Urothelium cell line (cell line): Measurements from ENCODE around the gene UCHL5.
A peak's percentile ranks its signal among the peaks of the same experiment; 100 is the strongest.

Experiments used
- DNase-seq: peaks from one replicate; pipeline ENCODE4 v3.0.0; 2011; ENCODE audit warnings: low spot score, mixed read lengths
- FAIRE-seq: peaks from 2 replicates; lab custom pipeline; 2011; peaks lifted over from hg19 to GRCh38; lab: Jason Lieb, UNC

Gene UCHL5

GRCh38 chr1:193059282-193060114 is at the start of gene UCHL5, which contains the start of gene RO60:
UCHL5 (minus strand) TSS chr1:193059360; CDS start chr1:193059260, 100 bp downstream.
RO60 (plus strand) TSS chr1:193059612; CDS start chr1:193069055, 9,443 bp downstream.
- FAIRE-seq = no peak
- peak; percentile 75 for DNase-seq

DNA sequence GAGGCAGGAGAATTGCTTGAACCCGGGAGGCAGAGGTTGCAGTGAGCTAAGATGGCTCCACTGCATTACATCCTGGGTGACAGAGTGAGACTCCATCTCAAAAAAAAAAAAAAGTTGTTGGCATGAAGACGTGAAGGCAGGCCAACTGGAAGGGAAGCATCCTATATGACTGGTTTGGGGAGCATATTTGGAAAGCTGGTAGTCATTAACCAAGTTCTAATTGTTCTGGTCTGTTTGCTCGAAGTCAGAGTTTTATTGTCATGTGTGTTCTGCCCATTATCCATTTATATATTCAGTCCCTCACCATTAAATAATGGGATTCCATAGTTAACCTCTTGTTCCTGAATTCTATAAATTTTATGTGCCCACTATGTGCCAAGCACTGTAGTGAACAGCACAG is 49.3 kb upstream of the UCHL5 start:
- DNase-seq = no peak
- no peak for FAIRE-seq

- no peak for FAIRE-seq
- no peak for DNase-seq
These were observed 46.6 kb upstream of the UCHL5 start for GRCh38 chr1:193105821-193106177.

GRCh38 chr1:193104907-193105820 is 46.0 kb upstream of the UCHL5 start, which contains the start of gene GLRX2:
GLRX2 (minus strand) TSS chr1:193105414; CDS start chr1:193105382, 32 bp downstream.
- peak; percentile 69 for DNase-seq
- no peak for FAIRE-seq

- no peak for FAIRE-seq
These were observed 45.3 kb upstream of the UCHL5 start for GRCh38 chr1:193104502-193104906.

GRCh38 chr1:193103759-193104501 is 44.8 kb upstream of the UCHL5 start:
- FAIRE-seq (no peak), DNase-seq (no peak)

More at GRCh38 chr1:193104502-193104906, 45.3 kb upstream of the UCHL5 start:
- peak; percentile 4 for DNase-seq

DNA sequence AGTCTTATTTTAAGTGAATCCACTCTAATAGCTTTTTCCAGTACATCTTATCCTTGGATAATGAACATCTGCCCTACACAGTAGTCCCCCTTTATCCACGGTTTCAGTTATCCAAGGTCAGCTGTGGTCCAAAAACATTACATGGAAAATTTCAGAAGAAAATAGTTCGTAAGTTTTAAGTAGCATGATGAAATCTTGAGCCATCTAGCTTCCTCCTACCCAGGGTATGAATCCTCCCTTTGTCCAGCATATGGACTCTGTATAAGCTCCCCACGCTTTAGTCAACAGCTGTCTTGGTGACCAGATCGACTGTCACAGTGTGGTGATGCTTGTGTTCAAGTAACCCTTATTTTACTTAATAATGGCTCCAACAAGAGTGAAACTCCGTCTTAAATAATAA is 43.5 kb upstream of the UCHL5 start:
- no peak for FAIRE-seq
- no peak for DNase-seq

DNA sequence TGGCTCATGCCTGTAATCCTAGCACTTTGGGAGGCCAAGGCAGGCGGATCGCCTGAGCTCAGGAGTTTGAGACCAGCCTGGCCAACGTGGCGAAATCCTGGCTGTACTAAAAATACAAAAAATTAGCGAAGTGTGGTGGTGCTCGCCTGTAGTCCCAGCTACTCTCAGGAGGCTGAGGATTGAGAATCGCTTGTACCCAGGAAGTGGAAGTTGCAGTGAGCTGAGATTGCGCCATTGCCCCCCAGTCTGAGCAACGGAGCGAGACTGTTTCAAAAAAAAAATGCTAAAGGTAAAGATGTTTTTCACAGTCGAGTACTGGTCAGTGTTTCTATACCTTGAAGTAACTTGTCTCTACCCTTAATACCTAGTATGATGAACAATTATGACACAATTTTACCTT is 35.0 kb upstream of the UCHL5 start:
- no peak for DNase-seq
- no peak for FAIRE-seq

DNA sequence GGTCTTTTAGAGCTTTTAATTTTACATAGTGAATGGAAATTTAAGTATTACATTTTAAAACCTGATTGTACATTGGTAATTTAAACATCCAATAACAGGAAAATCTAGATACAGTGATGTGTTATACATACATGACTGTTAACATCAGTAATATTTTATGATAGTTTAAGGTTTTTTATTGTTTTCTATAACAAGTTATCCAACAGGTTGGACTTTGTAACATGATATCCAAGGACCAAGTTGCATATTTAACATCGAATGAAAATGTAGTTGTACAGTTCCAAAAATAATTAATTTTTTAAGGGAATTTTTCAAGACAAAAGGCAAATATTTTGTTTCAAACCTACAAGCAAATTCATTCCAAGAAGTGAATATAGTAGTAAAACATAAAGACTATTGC is 31.7 kb upstream of the UCHL5 start:
- FAIRE-seq (no peak), DNase-seq (no peak)

DNA sequence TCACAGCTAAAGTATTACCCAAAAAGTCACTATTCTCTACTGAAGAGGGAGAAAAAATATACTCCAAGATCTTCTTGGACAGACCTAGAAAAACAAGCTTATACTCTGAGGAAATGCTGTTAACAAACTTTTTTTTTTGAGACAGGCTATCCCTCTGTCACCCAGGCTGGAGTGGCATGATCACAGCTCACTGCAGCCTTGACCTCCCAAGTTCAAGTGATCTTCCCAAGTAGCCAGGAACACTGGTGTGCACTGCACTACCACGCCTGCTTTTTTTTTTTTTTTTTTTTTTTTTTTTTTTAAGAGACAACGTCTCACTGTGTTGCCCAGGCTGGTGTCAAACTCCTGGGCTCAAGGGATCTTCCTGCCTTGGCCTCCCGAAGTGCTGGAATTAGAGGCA is 28.7 kb upstream of the UCHL5 start:
- no peak for FAIRE-seq
- no peak for DNase-seq

- DNase-seq = no peak
- no peak for FAIRE-seq
These were observed 27.2 kb upstream of the UCHL5 start for GRCh38 chr1:193086342-193086741.

DNA sequence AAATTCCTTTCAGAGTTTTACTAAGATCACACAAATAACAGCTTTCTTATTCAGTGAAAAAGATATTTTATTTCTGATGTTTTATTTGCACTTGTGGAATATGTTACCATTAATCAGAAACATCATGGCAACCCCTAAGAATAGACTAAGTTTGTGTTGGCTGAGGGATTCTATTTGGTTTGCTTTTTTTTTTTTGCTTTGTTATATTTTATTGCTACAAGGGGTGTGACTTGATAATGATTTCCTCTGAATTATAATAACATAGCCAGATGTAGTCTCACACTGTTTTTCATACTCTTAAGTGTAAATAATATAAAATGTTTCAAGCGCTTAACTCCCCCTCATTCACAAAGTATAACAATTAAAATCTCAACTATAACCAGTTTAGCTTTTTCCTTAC is 26.1 kb upstream of the UCHL5 start:
- FAIRE-seq (no peak), DNase-seq (no peak)

DNA sequence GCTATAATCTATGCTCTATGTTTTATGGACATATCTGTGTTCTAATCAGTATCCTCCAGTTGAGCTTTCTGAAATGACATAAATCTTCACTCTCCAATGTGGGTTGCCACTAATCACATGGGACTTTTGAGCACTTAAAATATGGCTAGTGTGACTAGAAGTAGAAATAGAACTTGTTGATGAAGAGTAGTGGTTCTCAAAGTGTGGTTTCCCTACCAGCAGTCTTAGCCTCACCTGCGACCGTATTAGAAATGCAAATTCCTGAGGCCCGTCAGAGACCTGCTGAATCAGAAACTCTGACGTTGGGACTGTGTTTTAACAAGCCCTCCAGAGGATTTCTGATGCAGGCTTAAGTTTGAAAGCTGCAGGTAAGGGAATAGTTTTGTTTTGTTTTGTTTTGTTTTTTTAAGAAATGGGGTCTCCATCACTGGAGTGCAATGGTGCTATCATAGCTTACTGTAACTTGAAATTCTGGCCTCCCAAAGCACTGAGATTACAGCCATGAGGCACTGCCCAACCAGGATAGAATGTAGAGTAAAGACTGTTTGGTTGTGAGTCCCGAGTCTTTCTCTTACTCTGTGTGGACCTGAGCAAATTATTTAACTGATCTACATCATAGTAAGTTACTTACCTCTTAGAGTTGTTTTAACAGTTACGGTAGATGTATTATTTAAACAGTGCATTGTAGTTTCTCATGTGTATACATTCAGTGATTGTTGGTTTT is 24.4 kb upstream of the UCHL5 start:
- FAIRE-seq = no peak

GRCh38 chr1:193079187-193079586 is 20.0 kb upstream of the UCHL5 start:
- FAIRE-seq (no peak), DNase-seq (no peak)

More for the DNA sequence above, 24.4 kb upstream of the UCHL5 start:
- DNase-seq = no peak

GRCh38 chr1:193077991-193078390 is 18.8 kb upstream of the UCHL5 start:
- no peak for DNase-seq

GRCh38 chr1:193070942-193071341 is 11.8 kb upstream of the UCHL5 start:
- FAIRE-seq (no peak), DNase-seq (no peak)

More at GRCh38 chr1:193077991-193078390, 18.8 kb upstream of the UCHL5 start:
- FAIRE-seq = no peak

GRCh38 chr1:193070386-193070753 is 11.2 kb upstream of the UCHL5 start:
- no peak for FAIRE-seq
- DNase-seq = no peak

- peak; percentile 0 for DNase-seq
- FAIRE-seq = no peak
These were observed 10.7 kb upstream of the UCHL5 start for GRCh38 chr1:193069748-193070385.

- no peak for FAIRE-seq
- no peak for DNase-seq
These were observed 8.9 kb upstream of the UCHL5 start for GRCh38 chr1:193068013-193068412.

- no peak for FAIRE-seq
- no peak for DNase-seq
These were observed 7.4 kb upstream of the UCHL5 start for GRCh38 chr1:193066606-193067005.
